Liver (tissue), 9 donors: ENCODE data around the gene VENTX. TPM values are rescaled to one million over a fixed set of nuclear protein-coding genes. Genes with fewer than 3 reads are reported as not detected.

Source experiments
- DNase-seq: peaks from one replicate; pipeline ENCODE4 v3.0.0-alpha.2; 2017; ENCODE audit warnings: low spot score
- H3K27ac ChIP-seq, 2 donors: one replicate each; pipeline ENCODE4 v1.7.0; 2013; ENCODE audit warnings: inconsistent platforms in 2 of 2, low read length in 2 of 2, control low read depth in 1 of 2, low read depth in 1 of 2, mild to moderate bottlenecking in 1 of 2
- H3K27me3 ChIP-seq, 4 donors: one replicate each; pipeline versions ENCODE4 v1.6.1 to v1.7.0; 2013; ENCODE audit warnings: low read length in 3 of 4, inconsistent platforms in 1 of 4, mild to moderate bottlenecking in 1 of 4, moderate library complexity in 1 of 4; ENCODE audit not compliant: control insufficient read depth in 4 of 4, insufficient read depth in 4 of 4
- H3K36me3 ChIP-seq, 4 donors: one replicate each; pipeline versions ENCODE4 v1.6.1 to v1.7.0; 2013; ENCODE audit warnings: low read length in 3 of 4, mild to moderate bottlenecking in 3 of 4, low read depth in 1 of 4, moderate library complexity in 1 of 4; ENCODE audit not compliant: control insufficient read depth in 4 of 4, insufficient read depth in 3 of 4
- H3K4me1 ChIP-seq, 4 donors: one replicate each; pipeline versions ENCODE4 v1.6.1 to v1.7.0; 2013; ENCODE audit warnings: low read length in 3 of 4, mild to moderate bottlenecking in 3 of 4, moderate library complexity in 1 of 4; ENCODE audit not compliant: control insufficient read depth in 4 of 4, insufficient read depth in 4 of 4
- H3K4me3 ChIP-seq, 3 donors: one replicate each; pipeline versions ENCODE4 v1.6.1 to v1.7.0; 2013; ENCODE audit warnings: low read length in 3 of 3, control low read depth in 1 of 3, low read depth in 1 of 3, mild to moderate bottlenecking in 1 of 3
- H3K9ac ChIP-seq, 2 donors: one replicate each; pipeline ENCODE4 v1.7.0; 2013; ENCODE audit warnings: low read length in 2 of 2, mild to moderate bottlenecking in 2 of 2, moderate library complexity in 2 of 2, control low read depth in 1 of 2, low read depth in 1 of 2
- H3K9me3 ChIP-seq, 4 donors: one replicate each; pipeline versions ENCODE4 v1.6.1 to v1.7.0; 2013; ENCODE audit warnings: low read length in 3 of 4; ENCODE audit not compliant: control insufficient read depth in 4 of 4
- FOXA1 ChIP-seq: IDR thresholded peaks from 2 replicates; pipeline ENCODE4 v1.6.1; 2016; ENCODE audit warnings: antibody characterized with exemption
- GABPA ChIP-seq, 2 donors: IDR thresholded peaks in 1 of 2; conservative IDR thresholded peaks in 1 of 2; 2 replicates each; pipeline ENCODE4 v1.6.1; 2016; ENCODE audit warnings: antibody characterized with exemption in 2 of 2, mild to moderate bottlenecking in 1 of 2, moderate library complexity in 1 of 2
- HNF4A ChIP-seq, 2 donors: conservative IDR thresholded peaks; 2 replicates each; pipeline ENCODE4 v1.6.1; 2016; ENCODE audit warnings: antibody characterized with exemption in 2 of 2, mild to moderate bottlenecking in 2 of 2
- HNF4G ChIP-seq: IDR thresholded peaks from 2 replicates; pipeline ENCODE4 v1.6.1; 2016; ENCODE audit warnings: antibody characterized with exemption
- JUND ChIP-seq, 2 donors: IDR thresholded peaks; 2 replicates each; pipeline ENCODE4 v1.6.1; 2016; ENCODE audit warnings: antibody characterized with exemption in 2 of 2
- RAD21 ChIP-seq, 2 donors: IDR thresholded peaks; 2 replicates each; pipeline ENCODE4 v1.6.1; 2016; ENCODE audit warnings: antibody characterized with exemption in 2 of 2, mild to moderate bottlenecking in 2 of 2
- RXRA ChIP-seq, 2 donors: IDR thresholded peaks; 2 replicates each; pipeline ENCODE4 v1.6.1; 2017 to 2018; ENCODE audit warnings: antibody characterized with exemption in 2 of 2, mild to moderate bottlenecking in 1 of 2
- YY1 ChIP-seq: IDR thresholded peaks from 2 replicates; pipeline ENCODE4 v1.6.1; 2016; ENCODE audit warnings: antibody characterized with exemption, mild to moderate bottlenecking
- WGBS: extraction: QIAGEN DNeasy Blood & Tissue Kit; methylation state at CpG from one replicate; pipeline ENCODE4 v1.1.7; 2013; 5-methylcytosine and 5-hydroxymethylcytosine counted together
- polyA plus RNA-seq, 2 donors: library from polyadenylated mRNA; stranded (reverse) in 1 of 2; unstranded in 1 of 2; fragments of 200-250 nt in 1 of 2; fragments of >200 nt in 1 of 2; fragmentation: Nextera tagmentation in 1 of 2; extraction: Ambion mirVana in 1 of 2; gene quantifications; one replicate each; pipeline versions ENCODE4 v1.2.1 to v1.2.3, GENCODE V29; 2013 to 2015
- total RNA-seq, 2 donors: library from RNA; depleted of rRNA; stranded (reverse); fragments of >200 nt; gene quantifications; one replicate each; pipeline ENCODE4 v1.2.3, GENCODE V29; 2014
- TF ChIP-seq, protein P1 (sequence below): IDR thresholded peaks from 2 replicates; pipeline ENCODE4 v1.6.1; 2016; ENCODE audit warnings: antibody characterized with exemption
- TF ChIP-seq, protein P2 (sequence below): IDR thresholded peaks from 2 replicates; pipeline ENCODE4 v1.6.1; 2016; ENCODE audit warnings: antibody characterized with exemption
- TF ChIP-seq, protein P3 (sequence below): fragments of 150-350 bp; IDR thresholded peaks from 2 replicates; pipeline ENCODE4 v1.5.1; 2017; ENCODE audit warnings: improper control_type of control experiment, low read depth, low read length; ENCODE audit not compliant: missing input control
- TF ChIP-seq, protein P4 (sequence below): IDR thresholded peaks from 2 replicates; pipeline ENCODE4 v1.6.1; 2016; ENCODE audit warnings: antibody characterized with exemption
- TF ChIP-seq, protein P5 (sequence below): IDR thresholded peaks from 2 replicates; pipeline ENCODE4 v1.6.1; 2016; ENCODE audit warnings: antibody characterized with exemption, mild to moderate bottlenecking
- donor health status: healthy.
- donor health status: healthy.
- donor health status: healthy.
- donor health status: healthy.
- donor health status: healthy.

VENTX gene
- total and polyA plus RNA-seq, 4 donors = 0.05 to 0.25 (median 0.09) TPM

DNA sequence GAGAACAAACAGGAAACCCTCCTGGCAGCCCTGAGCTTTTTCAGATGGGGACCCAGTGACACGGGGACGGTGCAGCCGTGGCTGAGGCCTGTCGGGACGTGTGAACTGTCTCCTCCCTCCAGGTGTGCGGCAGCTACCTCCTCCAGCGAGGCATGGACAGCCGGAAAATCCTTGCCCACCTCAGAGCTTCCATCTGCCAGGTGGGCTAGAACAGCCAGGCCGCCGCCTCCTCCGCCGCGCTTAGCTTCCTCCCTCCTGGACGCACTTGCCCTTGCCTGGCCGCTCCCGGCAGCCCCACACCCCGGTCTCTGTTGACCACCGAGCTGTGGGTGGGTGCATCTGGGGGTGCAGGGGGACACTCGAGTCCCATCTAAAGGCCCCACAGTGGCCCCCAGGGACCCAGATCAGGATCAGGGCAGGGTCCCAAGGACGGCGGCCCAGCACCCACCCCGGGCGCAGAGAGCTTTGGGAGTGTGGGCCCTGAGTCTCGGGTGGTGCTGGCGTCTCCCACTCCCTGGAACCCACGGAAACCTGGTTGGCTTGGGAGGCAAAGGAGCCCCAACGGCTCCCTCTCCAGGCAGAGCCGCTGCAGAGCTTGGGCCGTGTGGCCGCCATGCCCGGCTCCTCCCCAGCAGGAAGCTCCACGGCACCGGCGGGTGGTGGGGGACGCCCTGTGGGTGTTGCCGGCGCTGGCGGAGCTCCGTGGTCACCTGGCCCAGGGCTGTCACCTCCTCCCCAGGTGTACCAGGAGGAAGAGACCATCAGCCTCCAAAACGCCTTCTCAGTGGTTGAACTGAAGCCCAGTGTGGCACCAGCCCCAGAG, 40.5 kb upstream of the VENTX start:
- no peak overlapping the region for H3K27ac ChIP-seq
- no peaks in the 10 kb centered on the region for H3K27me3 ChIP-seq
- no peak overlapping the region for H3K4me3 ChIP-seq
- 86% methylated on average over 40 of the region's 40 CpGs for WGBS
- no peaks in the 10 kb centered on the region for H3K4me1 ChIP-seq
- H3K36me3 ChIP-seq = peaks cover 0 to 14% (median 0%) of the 10 kb centered on the region in 4 donors
- H3K9me3 ChIP-seq = no peaks in the 10 kb centered on the region
- no peak for TF ChIP-seq YY1
- TF ChIP-seq, protein P1, sequence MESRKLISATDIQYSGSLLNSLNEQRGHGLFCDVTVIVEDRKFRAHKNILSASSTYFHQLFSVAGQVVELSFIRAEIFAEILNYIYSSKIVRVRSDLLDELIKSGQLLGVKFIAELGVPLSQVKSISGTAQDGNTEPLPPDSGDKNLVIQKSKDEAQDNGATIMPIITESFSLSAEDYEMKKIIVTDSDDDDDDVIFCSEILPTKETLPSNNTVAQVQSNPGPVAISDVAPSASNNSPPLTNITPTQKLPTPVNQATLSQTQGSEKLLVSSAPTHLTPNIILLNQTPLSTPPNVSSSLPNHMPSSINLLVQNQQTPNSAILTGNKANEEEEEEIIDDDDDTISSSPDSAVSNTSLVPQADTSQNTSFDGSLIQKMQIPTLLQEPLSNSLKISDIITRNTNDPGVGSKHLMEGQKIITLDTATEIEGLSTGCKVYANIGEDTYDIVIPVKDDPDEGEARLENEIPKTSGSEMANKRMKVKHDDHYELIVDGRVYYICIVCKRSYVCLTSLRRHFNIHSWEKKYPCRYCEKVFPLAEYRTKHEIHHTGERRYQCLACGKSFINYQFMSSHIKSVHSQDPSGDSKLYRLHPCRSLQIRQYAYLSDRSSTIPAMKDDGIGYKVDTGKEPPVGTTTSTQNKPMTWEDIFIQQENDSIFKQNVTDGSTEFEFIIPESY = no peak
- TF ChIP-seq, protein P2, sequence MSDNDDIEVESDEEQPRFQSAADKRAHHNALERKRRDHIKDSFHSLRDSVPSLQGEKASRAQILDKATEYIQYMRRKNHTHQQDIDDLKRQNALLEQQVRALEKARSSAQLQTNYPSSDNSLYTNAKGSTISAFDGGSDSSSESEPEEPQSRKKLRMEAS = no peak
- TF ChIP-seq, protein P3, sequence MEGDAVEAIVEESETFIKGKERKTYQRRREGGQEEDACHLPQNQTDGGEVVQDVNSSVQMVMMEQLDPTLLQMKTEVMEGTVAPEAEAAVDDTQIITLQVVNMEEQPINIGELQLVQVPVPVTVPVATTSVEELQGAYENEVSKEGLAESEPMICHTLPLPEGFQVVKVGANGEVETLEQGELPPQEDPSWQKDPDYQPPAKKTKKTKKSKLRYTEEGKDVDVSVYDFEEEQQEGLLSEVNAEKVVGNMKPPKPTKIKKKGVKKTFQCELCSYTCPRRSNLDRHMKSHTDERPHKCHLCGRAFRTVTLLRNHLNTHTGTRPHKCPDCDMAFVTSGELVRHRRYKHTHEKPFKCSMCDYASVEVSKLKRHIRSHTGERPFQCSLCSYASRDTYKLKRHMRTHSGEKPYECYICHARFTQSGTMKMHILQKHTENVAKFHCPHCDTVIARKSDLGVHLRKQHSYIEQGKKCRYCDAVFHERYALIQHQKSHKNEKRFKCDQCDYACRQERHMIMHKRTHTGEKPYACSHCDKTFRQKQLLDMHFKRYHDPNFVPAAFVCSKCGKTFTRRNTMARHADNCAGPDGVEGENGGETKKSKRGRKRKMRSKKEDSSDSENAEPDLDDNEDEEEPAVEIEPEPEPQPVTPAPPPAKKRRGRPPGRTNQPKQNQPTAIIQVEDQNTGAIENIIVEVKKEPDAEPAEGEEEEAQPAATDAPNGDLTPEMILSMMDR = no peak
- TF ChIP-seq, protein P4, sequence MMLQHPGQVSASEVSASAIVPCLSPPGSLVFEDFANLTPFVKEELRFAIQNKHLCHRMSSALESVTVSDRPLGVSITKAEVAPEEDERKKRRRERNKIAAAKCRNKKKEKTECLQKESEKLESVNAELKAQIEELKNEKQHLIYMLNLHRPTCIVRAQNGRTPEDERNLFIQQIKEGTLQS = no peak
- TF ChIP-seq RXRA (IDR thresholded peaks at IDR 0.05) = no peak
- no peak for TF ChIP-seq HNF4G
- no peak overlapping the region for H3K9ac ChIP-seq
- no peak for DNase-seq

DNA sequence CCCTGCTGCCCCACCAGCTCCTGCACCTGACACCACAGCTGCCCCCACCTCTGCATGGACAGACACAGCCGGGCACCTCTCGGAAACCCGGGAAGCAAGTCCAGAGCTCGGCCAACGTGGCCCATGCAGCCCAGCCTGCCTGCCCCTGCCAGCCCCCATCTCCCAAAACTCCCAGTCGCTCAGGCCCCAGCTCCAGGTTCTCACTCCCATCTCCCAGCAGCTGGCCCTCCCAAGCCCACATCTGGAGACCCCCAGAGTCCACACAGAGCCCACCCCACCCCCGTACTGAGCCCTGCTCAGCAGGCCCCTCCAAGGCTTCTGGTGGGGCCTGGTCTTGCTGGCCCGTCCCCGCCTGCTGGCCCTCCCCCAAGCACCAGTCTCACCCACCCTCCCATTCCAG, 39.9 kb upstream of the VENTX start:
- Histone ChIP-seq H3K4me1 (no peaks in the 10 kb centered on the region), H3K9ac (no peak overlapping the region), H3K4me3 (no peak overlapping the region), H3K27me3 (no peaks in the 10 kb centered on the region), H3K9me3 (no peaks in the 10 kb centered on the region), H3K36me3 (peaks cover 0 to 15% (median 0%) of the 10 kb centered on the region in 4 donors), H3K27ac (no peak overlapping the region)
- no peak for DNase-seq
- TF ChIP-seq, protein P2 = no peak
- TF ChIP-seq FOXA1 (no peak), GABPA (IDR thresholded peaks at IDR 0.05 in 1 of 2, conservative IDR thresholded peaks at IDR 0.05 in 1 of 2) (no peak)
- WGBS = 93% methylated on average over 9 of the region's 9 CpGs

DNA sequence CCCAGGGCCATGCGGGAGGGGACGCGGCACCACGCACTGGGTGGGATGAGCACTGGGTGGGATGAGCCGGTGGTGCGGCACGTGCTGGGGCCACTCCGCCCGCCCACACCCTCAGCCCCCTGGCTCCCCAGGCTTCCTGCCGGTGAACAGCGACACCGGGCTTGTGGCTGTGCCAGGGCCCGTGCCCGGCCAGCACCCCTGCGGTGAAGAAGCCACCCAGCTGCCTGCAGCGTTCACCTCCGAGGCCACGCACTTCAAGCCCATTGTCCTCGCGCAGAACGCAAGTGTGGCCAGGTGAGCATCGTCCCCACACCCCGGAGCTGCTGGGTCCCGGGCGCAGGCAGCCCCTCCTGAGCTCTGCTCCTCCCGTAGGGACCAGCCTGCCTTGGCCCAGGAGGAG, 39.4 kb upstream of the VENTX start:
- H3K36me3 ChIP-seq = peaks cover 0 to 15% (median 0%) of the 10 kb centered on the region in 4 donors
- no peak for DNase-seq
- no peaks in the 10 kb centered on the region for H3K4me1 ChIP-seq
- no peak overlapping the region for H3K4me3 ChIP-seq
- H3K27ac ChIP-seq = no peak overlapping the region
- H3K27me3 ChIP-seq = no peaks in the 10 kb centered on the region
- no peaks in the 10 kb centered on the region for H3K9me3 ChIP-seq
- 92% methylated on average over 26 of the region's 26 CpGs for WGBS
- TF ChIP-seq RXRA (IDR thresholded peaks at IDR 0.05) (no peak), YY1 (no peak), JUND (IDR thresholded peaks at IDR 0.05) (no peak), HNF4G (no peak), RAD21 (IDR thresholded peaks at IDR 0.05) (no peak), FOXA1 (no peak), HNF4A (conservative IDR thresholded peaks at IDR 0.05) (no peak)
- TF ChIP-seq, protein P1 = no peak
- TF ChIP-seq, protein P4 = no peak
- TF ChIP-seq, protein P5, sequence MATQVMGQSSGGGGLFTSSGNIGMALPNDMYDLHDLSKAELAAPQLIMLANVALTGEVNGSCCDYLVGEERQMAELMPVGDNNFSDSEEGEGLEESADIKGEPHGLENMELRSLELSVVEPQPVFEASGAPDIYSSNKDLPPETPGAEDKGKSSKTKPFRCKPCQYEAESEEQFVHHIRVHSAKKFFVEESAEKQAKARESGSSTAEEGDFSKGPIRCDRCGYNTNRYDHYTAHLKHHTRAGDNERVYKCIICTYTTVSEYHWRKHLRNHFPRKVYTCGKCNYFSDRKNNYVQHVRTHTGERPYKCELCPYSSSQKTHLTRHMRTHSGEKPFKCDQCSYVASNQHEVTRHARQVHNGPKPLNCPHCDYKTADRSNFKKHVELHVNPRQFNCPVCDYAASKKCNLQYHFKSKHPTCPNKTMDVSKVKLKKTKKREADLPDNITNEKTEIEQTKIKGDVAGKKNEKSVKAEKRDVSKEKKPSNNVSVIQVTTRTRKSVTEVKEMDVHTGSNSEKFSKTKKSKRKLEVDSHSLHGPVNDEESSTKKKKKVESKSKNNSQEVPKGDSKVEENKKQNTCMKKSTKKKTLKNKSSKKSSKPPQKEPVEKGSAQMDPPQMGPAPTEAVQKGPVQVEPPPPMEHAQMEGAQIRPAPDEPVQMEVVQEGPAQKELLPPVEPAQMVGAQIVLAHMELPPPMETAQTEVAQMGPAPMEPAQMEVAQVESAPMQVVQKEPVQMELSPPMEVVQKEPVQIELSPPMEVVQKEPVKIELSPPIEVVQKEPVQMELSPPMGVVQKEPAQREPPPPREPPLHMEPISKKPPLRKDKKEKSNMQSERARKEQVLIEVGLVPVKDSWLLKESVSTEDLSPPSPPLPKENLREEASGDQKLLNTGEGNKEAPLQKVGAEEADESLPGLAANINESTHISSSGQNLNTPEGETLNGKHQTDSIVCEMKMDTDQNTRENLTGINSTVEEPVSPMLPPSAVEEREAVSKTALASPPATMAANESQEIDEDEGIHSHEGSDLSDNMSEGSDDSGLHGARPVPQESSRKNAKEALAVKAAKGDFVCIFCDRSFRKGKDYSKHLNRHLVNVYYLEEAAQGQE = no peak
- H3K9ac ChIP-seq = no peak overlapping the region
